GM18867 (cell line): ENCODE measurements around the gene SBF2.
"Not testable (repeated sequence)": the region's sequence is repeated elsewhere in the genome, so short reads cannot be mapped to it uniquely, and the experiment has no call there.

Experiments used
- ATAC-seq: cut with Tn5 transposase; IDR thresholded peaks from one replicate; pipeline ENCODE4 v1.9.1; 2021; ENCODE audit warnings: mild to moderate bottlenecking, moderate library complexity; ENCODE audit not compliant: unreplicated experiment

The SBF2 gene

GRCh38 chr11:10029386-10030121 lies 264.5 kb downstream of the SBF2 start:
- no peak for ATAC-seq

- ATAC-seq: no peak
These were observed 267.5 kb downstream of the SBF2 start for GRCh38 chr11:10026514-10026913.

GRCh38 chr11:10023212-10023611 lies 270.8 kb downstream of the SBF2 start:
- no peak for ATAC-seq

GRCh38 chr11:10022764-10023163 lies 271.3 kb downstream of the SBF2 start:
- ATAC-seq: no peak

- no peak for ATAC-seq
These were observed 272.5 kb downstream of the SBF2 start for GRCh38 chr11:10021563-10021962.

GRCh38 chr11:10019906-10020682 lies 273.9 kb downstream of the SBF2 start:
- no peak for ATAC-seq

GRCh38 chr11:10017911-10018310 lies 276.1 kb downstream of the SBF2 start:
- no peak for ATAC-seq

GRCh38 chr11:10017050-10017449 lies 277.0 kb downstream of the SBF2 start:
- ATAC-seq: no peak

- no peak for ATAC-seq
These were observed 282.0 kb downstream of the SBF2 start for GRCh38 chr11:10012068-10012467.

- no peak for ATAC-seq
These were observed 288.0 kb downstream of the SBF2 start for GRCh38 chr11:10005955-10006525.

- ATAC-seq: no peak
These were observed 289.4 kb downstream of the SBF2 start for GRCh38 chr11:10004526-10005113.

GRCh38 chr11:10002221-10002620 lies 291.8 kb downstream of the SBF2 start:
- ATAC-seq: no peak

GRCh38 chr11:9992306-9992705 lies 301.7 kb downstream of the SBF2 start:
- ATAC-seq: no peak

GRCh38 chr11:9990221-9990973 lies 303.6 kb downstream of the SBF2 start:
- ATAC-seq: no peak

GRCh38 chr11:9987303-9987702 lies 306.7 kb downstream of the SBF2 start:
- ATAC-seq: not testable (repeated sequence)

GRCh38 chr11:9982796-9983579 lies 311.0 kb downstream of the SBF2 start:
- no peak for ATAC-seq

- ATAC-seq: no peak
These were observed 311.8 kb downstream of the SBF2 start for GRCh38 chr11:9982127-9982795.

- no peak for ATAC-seq
These were observed 313.1 kb downstream of the SBF2 start for GRCh38 chr11:9980931-9981330.

GRCh38 chr11:9977554-9977953 lies 316.5 kb downstream of the SBF2 start:
- no peak for ATAC-seq

- ATAC-seq: no peak
These were observed 319.6 kb downstream of the SBF2 start for GRCh38 chr11:9974375-9974774.
